ENCODE data around the gene ST3GAL2. TPM values are rescaled to one million over a fixed set of nuclear protein-coding genes. Genes with fewer than 3 reads are reported as not detected.
"Not testable (repeated sequence)": the region's sequence is repeated elsewhere in the genome, so short reads cannot be mapped to it uniquely, and the experiment has no call there.

The ST3GAL2 gene
- total and polyA plus RNA-seq, 5 donors, result 13.3 to 21.3 (median 18.9) TPM

DNA sequence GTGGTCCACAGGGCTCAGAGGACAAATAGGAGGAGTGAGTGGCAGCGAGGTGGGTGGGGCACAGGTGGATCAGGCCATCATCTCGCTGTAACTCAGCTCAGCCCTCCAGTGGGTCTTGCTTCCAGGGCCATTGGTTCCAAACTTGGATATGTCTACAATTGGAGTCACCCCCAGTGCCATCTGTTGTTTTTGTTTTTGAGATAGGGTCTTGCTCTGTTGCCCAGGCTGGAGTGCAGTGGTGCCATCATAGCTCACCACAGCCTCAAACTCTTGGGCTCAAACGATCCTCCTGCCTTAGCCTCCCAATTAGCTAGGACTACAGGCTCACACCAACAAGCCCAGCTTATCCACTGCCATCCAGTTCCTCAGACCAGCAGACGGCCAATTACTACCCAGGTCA, 46.3 kb downstream of the ST3GAL2 start:
- H3K4me3 ChIP-seq (ENCODE audit: low read length), result no peak overlapping the region
- no peaks in the 10 kb centered on the region for H3K27me3 ChIP-seq (ENCODE audit: control insufficient read depth, insufficient read depth)
- ATAC-seq, result no peak
- 98% methylated on average over 4 of the region's 4 CpGs for WGBS
- peak in 1 of 3 donors; percentile 13 for DNase-seq
- H3K27ac ChIP-seq (ENCODE audit: low read length), result no peak overlapping the region
- no peaks in the 10 kb centered on the region for H3K9me3 ChIP-seq (ENCODE audit: control insufficient read depth, low read length)
- peaks cover 10% of the 10 kb centered on the region for H3K4me1 ChIP-seq (ENCODE audit: control insufficient read depth, insufficient read depth, low read length)
- intact Hi-C loops (cut with DNase I), result loop anchor here in 2 of 4 donors (10.0 kb wide), 1 partner anchor 82 kb away; no protein-coding TSS in a partner anchor

DNA sequence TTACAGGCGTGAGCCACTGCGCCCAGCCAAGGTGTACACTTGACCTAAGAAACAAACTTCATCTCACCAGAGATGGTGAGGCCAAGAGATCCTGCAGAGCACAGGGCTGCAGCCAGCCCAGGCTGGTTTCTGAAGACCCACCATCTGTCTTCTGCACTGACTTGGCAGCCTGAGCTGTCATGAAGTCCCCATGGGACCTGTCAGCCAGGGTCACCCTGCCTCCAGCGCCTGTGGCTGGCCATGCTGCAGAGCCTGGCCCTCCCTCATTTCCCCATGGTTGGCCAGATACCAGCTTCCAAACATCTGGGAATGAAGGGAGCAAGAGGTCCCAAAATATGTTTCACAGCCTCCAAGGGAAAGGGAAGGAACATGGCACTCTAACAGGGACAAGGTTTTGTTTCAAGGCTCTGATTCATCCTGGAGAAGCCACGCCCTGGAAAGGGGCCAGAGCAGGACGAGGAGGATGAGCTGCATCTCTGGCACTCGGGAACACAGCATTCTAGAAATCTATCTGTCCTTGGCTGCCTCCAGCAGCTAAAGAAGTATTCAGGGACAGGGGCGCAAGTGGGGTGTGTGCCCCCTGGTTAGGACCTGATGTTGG, 46.9 kb downstream of the ST3GAL2 start:
- DNase-seq (peak; percentile 54 to 67 (median 63)), ATAC-seq (peak; percentile 23 to 38)
- Histone ChIP-seq H3K9me3 (ENCODE audit: control insufficient read depth, low read length) (no peaks in the 10 kb centered on the region), H3K27ac (ENCODE audit: low read length) (peak overlapping the region; percentile 63), H3K27me3 (ENCODE audit: control insufficient read depth, insufficient read depth) (no peaks in the 10 kb centered on the region), H3K4me3 (ENCODE audit: low read length) (no peak overlapping the region), H3K4me1 (ENCODE audit: control insufficient read depth, insufficient read depth, low read length) (peaks cover 10% of the 10 kb centered on the region)
- intact Hi-C loops (cut with DNase I), result loop anchor here in 2 of 4 donors (10.0 kb wide), 1 partner anchor 83 kb away; no protein-coding TSS in a partner anchor
- WGBS, result 64% methylated on average over 7 of the region's 7 CpGs

DNA sequence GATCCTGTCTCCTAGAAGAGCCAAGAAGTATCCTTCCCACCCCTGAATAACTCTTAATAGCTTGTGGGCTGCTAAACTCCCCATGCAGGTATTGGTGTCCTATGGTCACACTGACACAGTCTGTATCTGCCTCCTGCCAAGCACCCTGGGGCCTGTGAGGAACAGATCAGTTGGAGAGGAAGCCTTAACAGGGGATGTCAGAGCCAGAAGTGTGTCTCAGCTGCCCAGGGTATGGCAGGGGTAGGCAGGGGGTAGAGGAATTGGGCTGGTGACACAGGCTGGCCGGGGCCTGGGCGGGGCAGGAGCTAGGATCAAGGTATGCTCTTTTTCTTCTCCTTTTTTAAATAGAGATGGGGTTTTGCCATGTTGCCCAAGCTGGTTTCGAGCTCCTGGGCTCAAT, 47.5 kb downstream of the ST3GAL2 start:
- Histone ChIP-seq H3K27me3 (ENCODE audit: control insufficient read depth, insufficient read depth) (no peaks in the 10 kb centered on the region), H3K27ac (ENCODE audit: low read length) (no peak overlapping the region)
- no peak for DNase-seq

DNA sequence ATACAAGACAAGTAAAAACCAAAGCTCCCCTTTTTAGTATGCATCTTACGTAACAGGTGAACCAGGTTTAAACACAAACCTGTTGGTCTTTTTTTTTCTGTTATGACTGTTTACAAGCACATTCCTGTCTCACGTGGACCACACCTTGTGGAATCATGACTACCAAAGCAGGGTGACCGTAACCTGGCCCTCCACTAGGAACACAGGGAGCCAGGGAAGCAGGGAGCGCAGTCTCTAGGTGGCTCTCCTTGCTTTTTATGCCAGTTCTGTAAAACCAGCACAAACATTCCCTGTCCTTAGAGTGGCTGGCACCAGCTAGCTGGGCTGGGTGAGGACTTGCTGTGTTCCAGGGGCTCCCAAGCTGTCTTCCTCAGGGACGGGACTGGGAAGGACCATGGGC, 48.1 kb downstream of the ST3GAL2 start:
- H3K27ac ChIP-seq (ENCODE audit: low read length), result no peak overlapping the region
- no peak overlapping the region for H3K4me3 ChIP-seq (ENCODE audit: low read length)
- H3K27me3 ChIP-seq (ENCODE audit: control insufficient read depth, insufficient read depth), result no peaks in the 10 kb centered on the region
- 98% methylated on average over 5 of the region's 5 CpGs for WGBS
- intact Hi-C loops (cut with DNase I), result loop anchor here in 2 of 4 donors (10.0 kb wide), 1 partner anchor 84 kb away; no protein-coding TSS in a partner anchor
- no peaks in the 10 kb centered on the region for H3K9me3 ChIP-seq (ENCODE audit: control insufficient read depth, low read length)
- H3K4me1 ChIP-seq (ENCODE audit: control insufficient read depth, insufficient read depth, low read length), result peaks cover 10% of the 10 kb centered on the region
- peak in 1 of 3 donors; percentile 7 for DNase-seq
- no peak for ATAC-seq

More for the DNA sequence above, 47.5 kb downstream of the ST3GAL2 start:
- Histone ChIP-seq H3K4me3 (ENCODE audit: low read length) (no peak overlapping the region), H3K9me3 (ENCODE audit: control insufficient read depth, low read length) (no peaks in the 10 kb centered on the region), H3K4me1 (ENCODE audit: control insufficient read depth, insufficient read depth, low read length) (peaks cover 10% of the 10 kb centered on the region)
- 93% methylated on average over 3 of the region's 3 CpGs for WGBS
- intact Hi-C loops (cut with DNase I), result loop anchor here in 2 of 4 donors (10.0 kb wide), 1 partner anchor 83 kb away; no protein-coding TSS in a partner anchor
- ATAC-seq, result no peak

DNA sequence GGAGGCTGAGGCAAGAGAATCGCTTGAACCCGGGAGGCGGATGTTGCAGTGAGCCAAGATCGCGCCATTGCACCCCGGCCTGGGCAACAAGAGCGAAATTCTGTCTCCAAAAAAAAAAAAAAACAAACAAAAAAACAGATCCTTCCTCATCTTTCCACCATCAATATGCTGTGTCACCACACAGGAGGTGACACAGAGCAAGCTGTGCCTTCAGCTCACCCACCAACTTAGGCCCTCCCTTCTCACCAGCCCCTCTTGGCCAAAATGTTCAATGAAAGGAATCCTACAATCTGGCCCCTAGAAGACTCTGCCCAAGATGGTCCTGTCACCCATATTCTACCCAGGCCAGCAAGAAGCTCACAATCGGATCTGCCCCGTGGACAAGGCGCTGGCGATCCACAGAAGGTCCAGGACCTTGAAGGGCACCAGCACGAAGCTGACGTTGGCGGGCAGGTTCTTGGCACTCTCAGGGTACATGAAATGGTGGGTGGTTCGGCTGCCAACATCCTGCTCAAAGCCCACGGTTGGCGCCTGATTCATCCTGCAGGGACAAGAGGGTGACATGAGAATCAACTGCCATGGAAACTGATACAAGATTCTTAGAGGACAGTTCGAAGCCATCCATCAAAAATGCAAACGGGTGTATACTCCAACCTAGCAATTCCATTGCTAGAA, 50.8 kb downstream of the ST3GAL2 start:
- intact Hi-C loops (cut with DNase I), result loop anchor here in 2 of 4 donors (10.0 kb wide), 1 partner anchor 47 kb away; the partner anchor contains the start of gene ST3GAL2 (in 2 of the 2)
- no peaks in the 10 kb centered on the region for H3K9me3 ChIP-seq (ENCODE audit: control insufficient read depth, low read length)
- no peaks in the 10 kb centered on the region for H3K27me3 ChIP-seq (ENCODE audit: control insufficient read depth, insufficient read depth)
- no peak overlapping the region for H3K4me3 ChIP-seq (ENCODE audit: low read length)
- DNase-seq, result peak in 1 of 3 donors; percentile 62
- peaks cover 10% of the 10 kb centered on the region for H3K4me1 ChIP-seq (ENCODE audit: control insufficient read depth, insufficient read depth, low read length)
- 90% methylated on average over 19 of the region's 19 CpGs for WGBS
- H3K27ac ChIP-seq (ENCODE audit: low read length), result peak overlapping the region; percentile 15
- no peak for ATAC-seq

DNA sequence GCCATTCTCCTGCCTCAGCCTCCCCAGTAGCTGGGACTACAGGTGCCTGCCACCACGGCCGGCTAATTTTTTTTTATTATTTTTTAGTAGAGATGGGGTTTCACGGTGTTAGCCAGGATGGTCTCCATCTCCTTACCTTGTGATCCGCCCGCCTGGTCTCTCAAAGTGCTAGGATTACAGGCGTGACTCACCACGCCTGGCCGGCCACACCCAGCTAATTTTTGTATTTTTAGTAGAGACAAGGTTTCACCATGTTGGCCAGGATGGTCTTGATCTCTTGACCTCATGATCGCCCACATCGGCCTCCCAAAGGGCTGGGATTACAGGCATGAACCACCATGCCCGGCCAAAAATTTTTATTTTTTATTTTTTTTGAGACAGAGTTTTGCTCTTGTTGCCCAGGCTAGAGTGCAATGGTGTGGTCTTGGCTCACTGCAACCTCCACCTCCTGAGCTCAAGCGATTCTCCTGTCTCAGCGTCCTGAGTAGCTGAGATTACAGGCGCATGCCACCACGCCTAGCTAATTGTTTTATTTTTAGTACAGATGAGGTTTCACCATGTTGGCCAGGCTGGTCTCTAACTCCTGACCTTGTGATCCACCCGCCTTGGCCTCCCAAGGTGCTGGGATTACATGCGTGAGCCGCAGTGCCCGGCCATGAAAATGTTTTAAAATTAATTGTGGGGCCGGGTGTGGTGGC, 52.5 kb downstream of the ST3GAL2 start:
- H3K27me3 ChIP-seq (ENCODE audit: control insufficient read depth, insufficient read depth); DNase-seq; H3K4me3 ChIP-seq (ENCODE audit: low read length); H3K4me1 ChIP-seq (ENCODE audit: control insufficient read depth, insufficient read depth, low read length); H3K9me3 ChIP-seq (ENCODE audit: control insufficient read depth, low read length); ATAC-seq: not testable (repeated sequence)
- H3K27ac ChIP-seq (ENCODE audit: low read length), result peak overlapping the region; percentile 53
- intact Hi-C loops (cut with DNase I), result loop anchor here in 2 of 4 donors (10.0 kb wide), 1 partner anchor 48 kb away; the partner anchor contains the start of gene ST3GAL2 (in 2 of the 2)
- 83% methylated on average over 20 of the region's 20 CpGs for WGBS

DNA sequence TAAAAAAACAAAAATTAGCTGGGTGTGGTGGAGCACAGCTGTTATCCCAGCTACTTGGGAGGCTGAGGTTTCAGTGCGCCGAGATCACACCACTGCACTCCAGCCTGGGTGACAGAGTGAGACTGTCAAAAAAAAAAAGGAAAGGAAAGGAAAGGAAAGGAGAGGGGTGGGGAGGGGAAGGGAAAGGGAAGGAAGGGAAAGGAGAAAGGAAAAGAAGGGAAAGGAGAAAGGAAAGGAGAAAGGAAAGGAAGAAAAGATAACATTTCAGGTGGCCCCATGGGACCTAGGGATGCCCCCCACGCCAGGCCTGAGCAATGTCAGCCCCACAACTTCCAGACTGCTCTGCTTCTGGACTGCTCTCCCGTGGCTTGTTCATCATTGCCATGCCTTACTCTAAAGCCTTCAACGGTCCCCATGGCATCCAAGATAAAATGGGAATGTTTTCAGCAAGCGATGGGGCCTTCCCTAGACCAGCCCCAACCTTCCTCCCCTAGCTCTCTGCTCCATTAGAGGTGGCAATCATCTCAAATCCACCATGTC, 55.4 kb downstream of the ST3GAL2 start:
- H3K27ac ChIP-seq (ENCODE audit: low read length), result no peak overlapping the region
- no peaks in the 10 kb centered on the region for H3K4me1 ChIP-seq (ENCODE audit: control insufficient read depth, insufficient read depth, low read length)
- H3K9me3 ChIP-seq (ENCODE audit: control insufficient read depth, low read length), result no peaks in the 10 kb centered on the region
- ATAC-seq (no peak), DNase-seq (no peak)
- H3K4me3 ChIP-seq (ENCODE audit: low read length), result no peak overlapping the region
- H3K27me3 ChIP-seq (ENCODE audit: control insufficient read depth, insufficient read depth), result no peaks in the 10 kb centered on the region
- intact Hi-C loops (cut with DNase I), result loop anchor here in 2 of 4 donors (10.0 kb wide), 1 partner anchor 51 kb away; the partner anchor contains the start of gene ST3GAL2 (in 2 of the 2)
- 85% methylated on average over 6 of the region's 6 CpGs for WGBS

DNA sequence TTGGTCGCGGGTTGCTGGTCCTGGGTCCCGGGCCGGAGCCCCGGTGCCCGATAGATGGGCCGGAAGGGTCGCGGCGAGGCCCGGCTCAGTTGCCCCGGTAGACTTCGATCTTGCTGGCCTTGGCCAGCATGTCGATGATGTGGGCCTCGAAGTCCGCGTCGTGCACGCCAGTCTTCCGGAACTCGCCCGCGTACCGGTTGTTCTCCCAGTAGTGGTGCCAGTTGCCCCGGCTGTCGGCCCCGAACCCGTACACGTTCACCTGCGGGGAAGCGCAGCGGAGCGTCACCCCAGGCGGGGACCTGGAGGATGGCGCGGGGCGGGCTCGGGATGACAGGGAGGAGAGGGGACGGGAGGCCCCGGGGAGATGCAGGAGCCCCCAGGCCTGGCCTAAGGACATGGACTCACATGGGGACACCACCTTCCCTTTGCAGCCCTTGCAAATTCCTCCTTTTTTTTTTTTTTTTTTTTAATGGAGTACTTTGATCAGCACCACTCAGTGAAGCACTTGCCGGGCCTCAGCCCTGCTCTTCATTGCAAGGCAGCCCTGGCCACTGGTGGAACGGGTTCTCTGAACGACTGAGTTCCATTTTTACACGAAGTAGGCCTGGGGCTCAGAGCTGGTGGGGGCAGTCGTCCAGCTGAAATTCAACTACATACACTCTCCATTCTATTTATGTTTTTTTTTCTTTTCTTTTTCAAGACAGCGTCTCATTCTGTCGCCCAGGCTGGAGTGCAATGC, 57.1 kb downstream of the ST3GAL2 start:
- peak; percentile 5 to 15 for ATAC-seq
- Histone ChIP-seq H3K27me3 (ENCODE audit: control insufficient read depth, insufficient read depth) (no peaks in the 10 kb centered on the region), H3K4me1 (ENCODE audit: control insufficient read depth, insufficient read depth, low read length) (no peaks in the 10 kb centered on the region), H3K4me3 (ENCODE audit: low read length) (peak overlapping the region; percentile 29), H3K9me3 (ENCODE audit: control insufficient read depth, low read length) (no peaks in the 10 kb centered on the region), H3K27ac (ENCODE audit: low read length) (peak overlapping the region; percentile 37)
- no peak for DNase-seq
- intact Hi-C loops (cut with DNase I), result loop anchor here in 2 of 4 donors (10.0 kb wide), 1 partner anchor 53 kb away; the partner anchor contains the start of gene ST3GAL2 (in 2 of the 2)
- WGBS, result 22% methylated on average over 47 of the region's 47 CpGs

DNA sequence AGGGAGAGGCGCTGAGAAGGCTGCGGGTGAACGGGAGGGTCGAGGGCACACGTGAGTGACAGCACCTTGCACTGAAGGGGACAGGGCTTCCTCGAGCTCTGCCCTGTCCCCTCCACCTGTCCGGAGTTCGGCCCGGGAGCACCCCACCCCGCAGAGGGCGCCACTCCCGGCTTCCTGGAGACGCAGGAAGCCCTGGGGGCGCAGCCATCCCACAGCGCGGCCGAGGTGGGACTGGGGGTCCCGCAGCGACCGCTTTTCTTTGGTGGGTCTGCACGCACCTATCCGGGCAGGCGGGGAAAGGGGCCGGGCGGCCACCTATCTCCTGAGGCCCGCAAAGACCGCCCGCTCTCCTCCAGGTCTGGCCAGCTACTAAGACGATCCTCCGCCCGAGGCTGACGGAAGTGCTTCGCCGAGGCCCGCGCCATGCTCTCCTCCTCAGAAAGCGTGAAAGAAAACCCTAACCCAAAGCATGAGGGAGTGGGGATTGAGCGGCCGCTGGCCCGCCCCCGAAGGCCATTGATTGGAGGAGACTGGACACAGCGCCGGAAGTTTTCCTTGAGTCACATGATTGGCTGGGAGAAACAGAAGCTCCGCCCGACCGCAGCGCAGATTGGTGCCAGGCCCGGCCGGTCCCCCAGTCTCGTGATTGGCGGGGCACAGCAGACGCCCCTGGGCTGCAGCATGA, 57.8 kb downstream of the ST3GAL2 start:
- H3K4me3 ChIP-seq (ENCODE audit: low read length), result peak overlapping the region; percentile 57
- no peaks in the 10 kb centered on the region for H3K4me1 ChIP-seq (ENCODE audit: control insufficient read depth, insufficient read depth, low read length)
- no peaks in the 10 kb centered on the region for H3K9me3 ChIP-seq (ENCODE audit: control insufficient read depth, low read length)
- peak; percentile 96 to 98 (median 98) for DNase-seq
- 1% methylated on average over 52 of the region's 52 CpGs for WGBS
- intact Hi-C loops (cut with DNase I), result loop anchor here in 2 of 4 donors (10.0 kb wide), 1 partner anchor 54 kb away; the partner anchor contains the start of gene ST3GAL2 (in 2 of the 2)
- ATAC-seq, result peak; percentile 97
- H3K27me3 ChIP-seq (ENCODE audit: control insufficient read depth, insufficient read depth), result no peaks in the 10 kb centered on the region
- H3K27ac ChIP-seq (ENCODE audit: low read length), result peak overlapping the region; percentile 76
